Measurements from ENCODE around the gene DUS1L. TPM values are rescaled to one million over a fixed set of nuclear protein-coding genes. Genes with fewer than 3 reads are reported as not detected.

The DUS1L gene
- total RNA-seq, 1 donor from 2014 or later: 125 TPM

DNA sequence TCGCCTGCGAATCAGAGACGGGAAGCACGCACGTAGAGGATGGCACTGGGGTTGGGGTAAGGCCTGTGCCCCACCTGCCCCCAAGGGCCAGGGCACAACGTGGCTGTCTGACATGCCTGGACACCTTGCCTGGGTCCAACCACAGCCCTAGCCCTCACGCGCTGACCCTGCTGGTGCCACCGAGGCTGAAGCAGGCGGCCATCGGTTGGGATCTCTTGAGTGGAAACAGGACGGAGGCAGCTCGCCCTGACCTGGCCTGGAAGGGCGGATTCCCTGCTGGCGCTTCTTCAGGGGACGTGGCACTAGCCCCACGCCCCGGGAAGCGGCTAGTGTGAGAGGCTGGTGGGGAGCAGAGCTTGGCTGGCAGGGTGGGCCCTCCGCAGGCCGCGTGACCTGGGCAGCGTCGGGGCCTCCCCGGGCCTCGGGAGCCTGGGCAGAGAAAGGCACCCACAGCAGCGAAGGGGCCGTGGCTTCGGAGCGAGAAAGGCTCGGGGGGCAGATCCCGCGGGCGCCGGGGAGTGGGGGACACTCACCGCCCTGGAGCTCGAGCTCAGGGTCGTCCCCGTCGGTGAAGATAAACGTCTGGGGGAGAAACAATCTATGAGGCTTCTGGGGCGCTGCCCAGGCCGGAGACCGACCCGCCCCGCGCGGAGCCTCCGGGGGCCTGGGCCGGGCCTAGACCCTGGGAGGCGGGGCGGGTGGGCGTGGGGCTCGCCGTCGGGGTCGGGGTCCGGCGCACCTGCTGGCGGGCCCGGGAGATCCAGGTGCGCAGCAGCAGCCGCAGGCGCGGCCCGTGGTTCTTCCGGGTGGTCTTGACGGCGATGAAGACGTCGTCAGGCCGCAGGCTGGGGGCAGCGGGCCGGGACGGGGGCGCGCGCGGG lies 14.6 kb downstream of the DUS1L start:
- H3K4me3 ChIP-seq (ENCODE audit: low read depth, low read length): peak overlapping the region; percentile 89
- FAIRE-seq (no peak), DNase-seq (ENCODE audit: low read depth) (no peak)
- TF ChIP-seq, protein P1, sequence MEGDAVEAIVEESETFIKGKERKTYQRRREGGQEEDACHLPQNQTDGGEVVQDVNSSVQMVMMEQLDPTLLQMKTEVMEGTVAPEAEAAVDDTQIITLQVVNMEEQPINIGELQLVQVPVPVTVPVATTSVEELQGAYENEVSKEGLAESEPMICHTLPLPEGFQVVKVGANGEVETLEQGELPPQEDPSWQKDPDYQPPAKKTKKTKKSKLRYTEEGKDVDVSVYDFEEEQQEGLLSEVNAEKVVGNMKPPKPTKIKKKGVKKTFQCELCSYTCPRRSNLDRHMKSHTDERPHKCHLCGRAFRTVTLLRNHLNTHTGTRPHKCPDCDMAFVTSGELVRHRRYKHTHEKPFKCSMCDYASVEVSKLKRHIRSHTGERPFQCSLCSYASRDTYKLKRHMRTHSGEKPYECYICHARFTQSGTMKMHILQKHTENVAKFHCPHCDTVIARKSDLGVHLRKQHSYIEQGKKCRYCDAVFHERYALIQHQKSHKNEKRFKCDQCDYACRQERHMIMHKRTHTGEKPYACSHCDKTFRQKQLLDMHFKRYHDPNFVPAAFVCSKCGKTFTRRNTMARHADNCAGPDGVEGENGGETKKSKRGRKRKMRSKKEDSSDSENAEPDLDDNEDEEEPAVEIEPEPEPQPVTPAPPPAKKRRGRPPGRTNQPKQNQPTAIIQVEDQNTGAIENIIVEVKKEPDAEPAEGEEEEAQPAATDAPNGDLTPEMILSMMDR (IDR thresholded peaks at IDR 0.05; ENCODE audit: insufficient read depth, low read length, severe bottlenecking): no peak
- peaks cover 33% of the 10 kb centered on the region for H3K36me3 ChIP-seq (ENCODE audit: control insufficient read depth, insufficient read depth, low read length)
- no peaks in the 10 kb centered on the region for H3K27me3 ChIP-seq (ENCODE audit: control insufficient read depth, insufficient read depth, low read length)

DNA sequence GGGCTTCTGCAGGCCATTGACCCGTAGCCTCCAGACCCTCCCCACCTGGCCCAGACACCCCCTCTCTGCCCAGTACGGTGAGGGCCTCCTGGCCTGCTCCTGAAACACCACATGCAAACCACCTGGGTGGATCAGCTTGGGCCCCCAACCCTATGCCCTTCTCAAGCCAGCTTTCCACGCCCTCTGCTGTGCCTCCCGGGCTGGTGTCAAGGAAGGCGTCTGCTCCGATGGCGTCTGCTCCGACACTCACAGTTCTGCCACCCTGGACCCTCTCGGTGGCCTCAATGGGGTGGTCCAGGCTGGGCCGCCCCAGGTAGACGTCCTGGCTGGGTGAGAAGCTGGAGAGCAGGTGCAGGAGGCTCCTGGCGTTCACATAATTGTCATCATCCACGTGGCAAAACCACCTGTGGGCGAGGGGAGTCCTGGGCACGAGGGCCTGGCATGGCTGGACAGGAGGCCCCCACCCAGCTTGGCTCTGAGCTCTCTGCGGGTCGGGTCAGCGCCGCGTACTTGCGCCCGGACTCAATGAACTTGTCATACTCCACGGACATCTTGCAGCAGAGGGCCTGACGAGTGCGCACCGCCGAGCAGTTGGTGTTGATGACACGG lies 15.3 kb downstream of the DUS1L start:
- Histone ChIP-seq H3K36me3 (ENCODE audit: control insufficient read depth, insufficient read depth, low read length) (peaks cover 26% of the 10 kb centered on the region), H3K27me3 (ENCODE audit: control insufficient read depth, insufficient read depth, low read length) (no peaks in the 10 kb centered on the region), H3K4me3 (ENCODE audit: low read depth, low read length) (peak overlapping the region; percentile 89)
- DNase-seq (ENCODE audit: low read depth): no peak
- FAIRE-seq: no peak
- TF ChIP-seq, protein P1 (IDR thresholded peaks at IDR 0.05; ENCODE audit: insufficient read depth, low read length, severe bottlenecking): no peak

DNA sequence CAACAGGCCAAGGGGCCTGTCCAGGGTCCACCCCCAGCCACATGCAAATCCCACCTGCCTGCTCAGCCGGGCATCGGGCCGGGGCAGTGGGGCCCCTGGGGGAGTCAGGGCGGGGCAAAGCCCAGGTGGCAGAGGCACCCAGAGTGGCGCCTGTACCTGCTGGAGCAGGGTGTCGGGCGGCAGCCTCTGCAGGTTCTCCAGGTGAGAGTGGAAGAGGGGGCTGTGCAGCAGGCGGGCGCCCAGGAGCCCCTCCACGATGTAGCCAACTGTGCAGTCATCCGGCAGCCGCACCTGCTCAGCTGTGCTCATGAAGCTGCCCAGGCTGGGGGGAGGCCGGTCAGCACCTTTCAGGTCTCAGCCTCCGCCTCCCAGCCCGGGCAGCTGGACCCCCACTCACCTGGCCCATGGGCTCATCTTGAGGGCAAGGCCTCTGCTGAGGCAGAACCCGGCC lies 16.1 kb downstream of the DUS1L start:
- no peaks in the 10 kb centered on the region for H3K27me3 ChIP-seq (ENCODE audit: control insufficient read depth, insufficient read depth, low read length)
- DNase-seq (ENCODE audit: low read depth): no peak
- no peak for FAIRE-seq
- TF ChIP-seq, protein P1 (IDR thresholded peaks at IDR 0.05; ENCODE audit: insufficient read depth, low read length, severe bottlenecking): no peak
- H3K4me3 ChIP-seq (ENCODE audit: low read depth, low read length): no peak overlapping the region
- H3K36me3 ChIP-seq (ENCODE audit: control insufficient read depth, insufficient read depth, low read length): peaks cover 20% of the 10 kb centered on the region

DNA sequence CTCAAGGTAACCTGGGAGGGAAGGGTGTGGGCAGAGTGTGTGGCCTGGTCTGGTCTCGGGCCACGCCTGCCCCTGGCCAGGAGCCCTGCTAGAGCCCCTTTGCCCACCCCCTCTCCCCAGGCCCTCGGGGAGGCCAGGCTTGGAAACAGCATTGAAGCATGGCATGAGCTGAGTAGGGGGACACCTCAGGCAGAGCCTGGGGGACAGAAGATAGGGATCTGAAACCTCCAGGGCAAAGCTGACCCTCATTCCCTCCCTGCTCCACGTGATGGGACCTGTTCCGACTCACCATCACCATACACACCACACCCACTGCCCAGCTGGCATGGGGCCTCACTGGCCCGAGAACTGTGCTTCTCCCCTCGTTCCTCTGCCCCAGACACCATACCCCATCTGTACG lies 16.5 kb downstream of the DUS1L start:
- TF ChIP-seq, protein P1 (IDR thresholded peaks at IDR 0.05; ENCODE audit: insufficient read depth, low read length, severe bottlenecking): no peak
- DNase-seq (ENCODE audit: low read depth) (no peak), FAIRE-seq (no peak)
- peaks cover 18% of the 10 kb centered on the region for H3K36me3 ChIP-seq (ENCODE audit: control insufficient read depth, insufficient read depth, low read length)
- no peak overlapping the region for H3K4me3 ChIP-seq (ENCODE audit: low read depth, low read length)
- no peaks in the 10 kb centered on the region for H3K27me3 ChIP-seq (ENCODE audit: control insufficient read depth, insufficient read depth, low read length)

DNA sequence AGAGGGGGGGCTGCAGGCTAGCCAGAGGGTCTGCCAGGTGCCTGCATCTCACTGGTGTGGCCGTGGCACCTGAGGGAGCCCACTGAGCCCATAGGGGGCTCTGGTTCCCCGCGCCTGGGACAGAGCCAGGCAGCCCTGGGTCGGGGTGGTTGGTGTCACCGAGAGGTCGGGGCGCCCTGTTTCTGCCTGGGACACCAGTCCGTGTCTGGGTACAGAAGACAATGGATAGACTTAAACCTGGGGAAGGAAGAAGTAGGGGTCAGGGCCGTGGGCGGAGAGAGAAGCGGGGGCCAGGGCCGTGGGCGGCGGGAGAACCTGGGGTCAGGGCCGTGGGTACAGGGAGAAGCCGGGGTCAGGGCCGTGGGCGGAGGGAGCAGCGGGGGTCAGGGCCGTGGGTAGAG lies 17.0 kb downstream of the DUS1L start:
- TF ChIP-seq, protein P1 (IDR thresholded peaks at IDR 0.05; ENCODE audit: insufficient read depth, low read length, severe bottlenecking): no peak
- FAIRE-seq (no peak), DNase-seq (ENCODE audit: low read depth) (no peak)
- peaks cover 15% of the 10 kb centered on the region for H3K36me3 ChIP-seq (ENCODE audit: control insufficient read depth, insufficient read depth, low read length)
- no peaks in the 10 kb centered on the region for H3K27me3 ChIP-seq (ENCODE audit: control insufficient read depth, insufficient read depth, low read length)
- H3K4me3 ChIP-seq (ENCODE audit: low read depth, low read length): no peak overlapping the region

Measured in bronchial epithelial cell (primary cell).